T-helper 2 cell treated with Interferon-gamma antibody and Interleukin-4, amounts not matched to agents 5 μg/mL and 100 μg/mL, for 36 hours (primary cell): Measurements from ENCODE around the gene HHEX.

Source experiments
- DNase-seq: peaks from one replicate; pipeline ENCODE4 v3.0.0; 2021; ENCODE audit warnings: low spot score
- H3K27ac Mint-ChIP-seq: one replicate; pipeline ENCODE4 v1.8.0; 2021; ENCODE audit warnings: mild to moderate bottlenecking, mixed read lengths
- H3K27me3 Mint-ChIP-seq: one replicate; pipeline ENCODE4 v1.8.0; 2021; ENCODE audit warnings: low read depth, mixed read lengths
- H3K36me3 Mint-ChIP-seq: one replicate; pipeline ENCODE4 v1.8.0; 2021; ENCODE audit warnings: low read depth, mixed read lengths
- H3K4me1 Mint-ChIP-seq: one replicate; pipeline ENCODE4 v1.8.0; 2021; ENCODE audit warnings: low read depth, mixed read lengths
- H3K4me3 Mint-ChIP-seq: one replicate; pipeline ENCODE4 v1.8.0; 2022; ENCODE audit warnings: mild to moderate bottlenecking, moderate library complexity, mixed read lengths
- H3K9me3 Mint-ChIP-seq: one replicate; pipeline ENCODE4 v1.8.0; 2021; ENCODE audit warnings: mixed read lengths

The HHEX gene

GRCh38 chr10:92688573-92688926, 1.2 kb upstream of the HHEX start:
- Mint-ChIP-seq H3K4me1 (peaks cover 19% of the 10 kb centered on the region), H3K27ac (no peak overlapping the region), H3K36me3 (no peaks in the 10 kb centered on the region), H3K27me3 (peaks cover 82% of the 10 kb centered on the region), H3K9me3 (no peaks in the 10 kb centered on the region), H3K4me3 (peak overlapping the region; percentile 57)
- DNase-seq = no peak

DNA sequence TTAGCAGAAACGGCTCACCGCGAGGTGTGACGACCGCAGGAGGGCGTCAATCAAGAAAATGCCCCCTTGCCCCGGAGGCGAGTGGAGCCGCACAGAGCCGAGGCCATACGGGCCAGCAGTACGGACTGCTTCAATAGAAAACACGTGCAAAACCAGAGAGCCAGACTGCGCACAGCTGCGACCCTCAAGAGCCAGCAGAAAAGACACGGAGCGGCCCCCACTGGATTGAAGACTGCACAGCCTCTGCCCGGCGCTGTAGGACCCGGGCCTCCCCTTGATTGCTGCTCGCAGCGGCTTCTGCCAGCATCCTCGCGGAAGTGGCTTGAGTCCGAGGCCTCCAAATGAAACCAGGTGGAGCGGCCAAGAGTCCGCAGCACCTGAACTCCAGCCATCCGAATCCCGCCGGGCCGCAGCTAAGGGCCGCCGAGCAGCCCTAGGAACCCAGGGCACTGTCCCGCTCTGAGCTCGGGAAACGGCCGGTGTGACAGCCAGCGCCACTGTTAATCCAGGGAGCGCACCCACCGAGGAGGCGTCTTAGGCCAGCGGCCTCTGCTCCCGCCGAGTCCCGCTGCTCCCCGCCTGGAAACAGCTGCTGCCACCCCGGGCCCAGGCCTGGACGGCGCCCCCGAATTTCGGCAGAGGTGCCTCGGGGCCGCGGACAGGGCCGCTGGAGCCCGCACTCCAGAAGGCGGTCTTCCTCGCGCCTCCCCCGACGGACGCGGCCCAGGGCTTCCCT, 660 bp upstream of the HHEX start:
- no peaks in the 10 kb centered on the region for H3K9me3 Mint-ChIP-seq
- H3K27ac Mint-ChIP-seq = no peak overlapping the region
- peaks cover 19% of the 10 kb centered on the region for H3K4me1 Mint-ChIP-seq
- DNase-seq = peak; percentile 10
- no peaks in the 10 kb centered on the region for H3K36me3 Mint-ChIP-seq
- H3K27me3 Mint-ChIP-seq = peaks cover 83% of the 10 kb centered on the region
- H3K4me3 Mint-ChIP-seq = peak overlapping the region; percentile 57

DNA sequence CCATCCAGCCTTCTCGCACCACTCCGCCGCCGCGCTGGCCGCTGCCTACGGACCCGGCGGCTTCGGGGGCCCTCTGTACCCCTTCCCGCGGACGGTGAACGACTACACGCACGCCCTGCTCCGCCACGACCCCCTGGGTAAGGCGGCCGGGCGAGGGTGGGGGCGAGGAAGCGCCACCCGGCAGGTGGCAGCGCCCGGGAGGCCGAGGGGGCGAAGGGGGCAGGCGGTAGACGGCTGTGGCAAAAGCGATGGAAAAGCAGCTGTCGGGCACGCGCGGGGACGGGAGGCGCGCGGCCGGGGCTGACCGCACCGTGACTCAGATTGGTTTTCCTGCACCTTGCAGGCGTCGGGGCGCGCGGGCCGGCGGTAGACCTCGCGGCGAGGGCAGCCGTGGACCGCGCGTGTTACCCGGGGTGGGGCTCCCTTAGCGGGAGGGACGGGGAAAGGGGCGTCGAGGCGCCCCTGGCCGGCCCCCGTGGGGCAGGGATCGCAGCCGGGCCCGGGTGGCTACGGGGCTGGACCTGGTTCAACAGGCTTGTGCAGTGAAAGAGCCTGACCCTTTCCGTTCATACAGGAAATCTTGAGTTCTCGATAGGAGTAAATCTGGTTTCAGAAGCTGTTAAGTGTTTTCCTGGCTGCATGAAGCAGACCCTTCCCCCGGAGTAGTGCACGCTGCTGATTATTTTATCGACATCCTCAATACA, 608 bp downstream of the HHEX start:
- H3K27me3 Mint-ChIP-seq = peaks cover 81% of the 10 kb centered on the region
- no peaks in the 10 kb centered on the region for H3K9me3 Mint-ChIP-seq
- DNase-seq = peak; percentile 73
- H3K36me3 Mint-ChIP-seq = no peaks in the 10 kb centered on the region
- H3K4me3 Mint-ChIP-seq = peak overlapping the region; percentile 72
- no peak overlapping the region for H3K27ac Mint-ChIP-seq
- H3K4me1 Mint-ChIP-seq = peaks cover 19% of the 10 kb centered on the region

DNA sequence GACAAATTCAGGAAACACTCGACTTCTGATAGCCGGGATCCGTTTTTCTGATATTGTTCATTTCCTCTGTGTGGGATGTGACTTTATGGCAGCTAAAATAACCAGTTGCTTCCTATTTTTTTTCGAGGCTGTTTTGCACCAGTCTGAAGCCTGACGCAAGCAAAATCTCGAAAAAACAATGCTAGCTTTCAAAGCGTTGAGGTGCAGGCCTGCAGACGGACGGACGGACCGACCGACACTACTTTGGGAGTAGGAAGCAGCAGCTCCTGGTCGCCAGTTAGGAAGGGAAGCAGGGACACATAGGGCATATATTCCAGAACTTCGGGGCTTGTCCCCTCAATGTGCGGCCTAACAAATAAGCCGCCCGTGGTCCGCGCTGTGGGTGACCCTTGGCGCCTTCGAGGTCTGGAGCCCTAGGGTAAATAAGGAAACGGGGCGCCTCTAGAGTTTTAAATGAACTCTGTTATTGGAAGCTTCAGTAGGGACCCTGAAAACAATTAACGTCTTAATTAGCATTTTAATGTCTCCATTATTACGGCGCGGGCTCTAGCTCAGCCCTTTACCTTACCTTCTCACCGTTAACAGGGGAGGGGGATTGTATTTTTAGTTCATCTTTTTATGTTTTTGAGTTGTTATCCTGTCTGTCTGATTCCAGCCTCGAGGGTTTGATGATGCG, 1.3 kb downstream of the HHEX start:
- Mint-ChIP-seq H3K27me3 (peaks cover 76% of the 10 kb centered on the region), H3K36me3 (no peaks in the 10 kb centered on the region), H3K27ac (no peak overlapping the region), H3K9me3 (no peaks in the 10 kb centered on the region), H3K4me1 (peaks cover 19% of the 10 kb centered on the region), H3K4me3 (peak overlapping the region; percentile 72)
- DNase-seq = no peak

GRCh38 chr10:92691591-92692079, 1.9 kb downstream of the HHEX start:
- peak; percentile 18 for DNase-seq
- no peaks in the 10 kb centered on the region for H3K36me3 Mint-ChIP-seq
- peak overlapping the region; percentile 44 for H3K4me3 Mint-ChIP-seq
- no peaks in the 10 kb centered on the region for H3K9me3 Mint-ChIP-seq
- peaks cover 76% of the 10 kb centered on the region for H3K27me3 Mint-ChIP-seq
- H3K4me1 Mint-ChIP-seq = peaks cover 19% of the 10 kb centered on the region
- no peak overlapping the region for H3K27ac Mint-ChIP-seq

GRCh38 chr10:92692080-92692671, 2.4 kb downstream of the HHEX start:
- DNase-seq = no peak
- H3K4me3 Mint-ChIP-seq = peak overlapping the region; percentile 44
- peaks cover 76% of the 10 kb centered on the region for H3K27me3 Mint-ChIP-seq
- no peaks in the 10 kb centered on the region for H3K9me3 Mint-ChIP-seq
- peaks cover 19% of the 10 kb centered on the region for H3K4me1 Mint-ChIP-seq
- H3K36me3 Mint-ChIP-seq = no peaks in the 10 kb centered on the region
- H3K27ac Mint-ChIP-seq = peak overlapping the region; percentile 6

GRCh38 chr10:92692697-92693533, 3.2 kb downstream of the HHEX start:
- no peak overlapping the region for H3K27ac Mint-ChIP-seq
- peaks cover 23% of the 10 kb centered on the region for H3K4me1 Mint-ChIP-seq
- H3K4me3 Mint-ChIP-seq = peak overlapping the region; percentile 54
- peaks cover 78% of the 10 kb centered on the region for H3K27me3 Mint-ChIP-seq
- DNase-seq = no peak
- no peaks in the 10 kb centered on the region for H3K36me3 Mint-ChIP-seq
- H3K9me3 Mint-ChIP-seq = no peaks in the 10 kb centered on the region

DNA sequence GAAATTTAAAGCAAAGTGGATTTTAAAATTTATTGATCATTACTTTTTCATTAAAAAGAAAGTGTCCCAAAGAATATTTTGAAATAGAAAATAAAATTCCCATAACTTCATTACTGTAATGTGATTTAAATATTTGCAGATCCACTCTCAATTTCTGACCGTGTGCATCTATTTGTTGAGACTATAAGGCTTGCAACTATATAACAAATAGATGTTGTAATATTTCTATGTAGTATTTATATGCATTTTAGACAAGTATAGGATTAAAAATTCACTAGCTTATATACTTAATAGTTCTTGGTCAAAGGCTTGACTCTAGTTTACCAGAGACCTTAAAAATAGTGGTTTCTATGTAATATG, 3.8 kb downstream of the HHEX start:
- H3K4me1 Mint-ChIP-seq = peaks cover 27% of the 10 kb centered on the region
- H3K36me3 Mint-ChIP-seq = no peaks in the 10 kb centered on the region
- no peak for DNase-seq
- H3K9me3 Mint-ChIP-seq = no peaks in the 10 kb centered on the region
- peaks cover 77% of the 10 kb centered on the region for H3K27me3 Mint-ChIP-seq
- no peak overlapping the region for H3K4me3 Mint-ChIP-seq
- no peak overlapping the region for H3K27ac Mint-ChIP-seq

GRCh38 chr10:92695679-92696605, 6.2 kb downstream of the HHEX start:
- Mint-ChIP-seq H3K27me3 (peaks cover 83% of the 10 kb centered on the region), H3K4me3 (no peak overlapping the region), H3K36me3 (no peaks in the 10 kb centered on the region), H3K4me1 (peaks cover 32% of the 10 kb centered on the region), H3K27ac (no peak overlapping the region), H3K9me3 (no peaks in the 10 kb centered on the region)
- no peak for DNase-seq

DNA sequence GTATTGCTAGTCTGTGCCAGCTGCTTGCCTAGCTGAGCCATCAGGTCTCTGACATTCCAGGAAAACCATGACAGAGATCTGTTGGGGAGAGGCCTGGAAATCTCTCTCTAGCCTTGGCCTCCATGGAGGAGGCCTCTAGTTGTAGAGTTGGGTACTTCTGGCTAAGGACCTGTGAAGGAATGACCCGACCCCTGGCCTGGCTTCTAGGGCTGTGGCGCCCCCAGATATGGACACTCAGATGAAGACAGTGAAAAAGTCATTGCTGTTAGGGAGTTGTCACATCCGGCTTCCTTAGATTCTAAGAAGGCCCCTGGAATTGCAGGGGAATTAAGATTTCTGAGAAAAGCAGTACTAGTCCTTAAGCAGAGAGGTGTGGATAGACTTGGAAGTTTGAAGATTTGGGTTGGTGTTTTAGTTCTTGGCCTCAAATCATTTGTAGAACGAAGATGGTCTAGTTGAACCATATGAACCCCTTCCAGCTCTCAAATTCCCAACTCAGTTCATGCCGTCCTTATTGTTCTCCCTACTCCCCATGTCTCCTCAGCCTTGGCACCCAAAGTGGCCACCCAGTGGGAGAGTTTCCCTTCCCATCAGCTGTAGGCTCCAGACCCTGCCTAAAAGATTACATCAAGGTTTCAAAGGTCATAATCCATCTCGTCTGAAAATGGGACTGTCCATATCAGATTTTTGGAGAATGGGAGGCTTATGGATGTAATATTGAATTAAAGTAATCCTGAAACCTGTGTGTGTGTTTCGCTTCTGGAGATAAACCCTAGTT, 7.0 kb downstream of the HHEX start:
- Mint-ChIP-seq H3K27ac (no peak overlapping the region), H3K4me1 (peaks cover 27% of the 10 kb centered on the region), H3K27me3 (peaks cover 82% of the 10 kb centered on the region), H3K36me3 (no peaks in the 10 kb centered on the region), H3K9me3 (no peaks in the 10 kb centered on the region), H3K4me3 (no peak overlapping the region)
- DNase-seq = no peak

- Mint-ChIP-seq H3K9me3 (no peaks in the 10 kb centered on the region), H3K4me3 (peak overlapping the region; percentile 1), H3K27me3 (peaks cover 80% of the 10 kb centered on the region), H3K4me1 (peaks cover 21% of the 10 kb centered on the region), H3K36me3 (no peaks in the 10 kb centered on the region), H3K27ac (no peak overlapping the region)
- no peak for DNase-seq
These were observed 8.1 kb downstream of the HHEX start for GRCh38 chr10:92697663-92698511.
